HG02642 (cell line): ENCODE results near the gene HDAC4.

Experiments
- ATAC-seq: cut with Tn5 transposase; IDR thresholded peaks from one replicate; pipeline ENCODE4 v1.9.1; 2021; ENCODE audit warnings: mild to moderate bottlenecking; ENCODE audit not compliant: unreplicated experiment, poor library complexity

The HDAC4 gene

GRCh38 chr2:239066597-239066996 is 334.2 kb downstream of the HDAC4 start:
- ATAC-seq = no peak

- no peak for ATAC-seq
Measured at GRCh38 chr2:239065962-239066361, 334.9 kb downstream of the HDAC4 start.

- no peak for ATAC-seq
Measured at GRCh38 chr2:239065537-239065936, 335.3 kb downstream of the HDAC4 start.

- no peak for ATAC-seq
Measured at GRCh38 chr2:239064891-239065290, 335.9 kb downstream of the HDAC4 start.

GRCh38 chr2:239064253-239064652 is 336.6 kb downstream of the HDAC4 start:
- ATAC-seq = no peak

- ATAC-seq = no peak
Measured at GRCh38 chr2:239062743-239063142, 338.1 kb downstream of the HDAC4 start.

GRCh38 chr2:239061824-239062570 is 338.8 kb downstream of the HDAC4 start:
- no peak for ATAC-seq

- ATAC-seq = no peak
Measured at GRCh38 chr2:239061121-239061666, 339.6 kb downstream of the HDAC4 start.

- ATAC-seq = no peak
Measured at GRCh38 chr2:239060676-239061075, 340.1 kb downstream of the HDAC4 start.

- no peak for ATAC-seq
Measured at GRCh38 chr2:239059854-239060253, 341.0 kb downstream of the HDAC4 start.

GRCh38 chr2:239058766-239059165 is 342.1 kb downstream of the HDAC4 start:
- no peak for ATAC-seq

- no peak for ATAC-seq
Measured at GRCh38 chr2:239057533-239057932, 343.3 kb downstream of the HDAC4 start.

GRCh38 chr2:239056611-239057010 is 344.2 kb downstream of the HDAC4 start:
- no peak for ATAC-seq

GRCh38 chr2:239055756-239056493 is 344.9 kb downstream of the HDAC4 start:
- no peak for ATAC-seq

GRCh38 chr2:239054921-239055320 is 345.9 kb downstream of the HDAC4 start:
- no peak for ATAC-seq

GRCh38 chr2:239053801-239054503 is 346.9 kb downstream of the HDAC4 start:
- ATAC-seq = no peak

- no peak for ATAC-seq
Measured at GRCh38 chr2:239052798-239053665, 347.8 kb downstream of the HDAC4 start.

- ATAC-seq = no peak
Measured at GRCh38 chr2:239051891-239052445, 348.9 kb downstream of the HDAC4 start.

- ATAC-seq = no peak
Measured at GRCh38 chr2:239050252-239050649, 350.6 kb downstream of the HDAC4 start.
